ENCODE measurements around the gene PAM.
"Not testable (repeated sequence)": the region's sequence is repeated elsewhere in the genome, so short reads cannot be mapped to it uniquely, and the experiment has no call there.

The PAM gene

DNA sequence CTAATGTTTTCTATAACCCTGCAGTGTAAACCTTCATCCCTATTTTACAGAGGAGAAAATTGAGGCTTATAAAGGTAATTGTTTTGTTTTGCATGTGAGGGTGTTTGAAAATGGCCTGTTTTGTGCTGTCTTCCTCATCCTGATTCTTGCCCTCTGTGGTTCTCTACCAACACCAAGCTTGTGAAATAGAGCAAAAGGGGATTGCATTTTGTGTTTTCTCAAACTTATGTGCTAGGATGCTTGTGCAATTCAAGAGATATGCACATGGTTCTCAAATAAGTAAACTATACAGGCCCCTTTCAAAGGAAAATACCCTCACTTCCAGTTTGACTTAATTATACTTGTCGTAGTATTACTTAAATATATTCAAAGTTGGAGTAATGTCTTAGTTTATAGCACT lies 17.2 kb downstream of the PAM start:
- no peak overlapping the region for H3K4me3 ChIP-seq (ENCODE audit: low read depth, low read length)
- DNase-seq (ENCODE audit: low read depth) = peak; percentile 31

DNA sequence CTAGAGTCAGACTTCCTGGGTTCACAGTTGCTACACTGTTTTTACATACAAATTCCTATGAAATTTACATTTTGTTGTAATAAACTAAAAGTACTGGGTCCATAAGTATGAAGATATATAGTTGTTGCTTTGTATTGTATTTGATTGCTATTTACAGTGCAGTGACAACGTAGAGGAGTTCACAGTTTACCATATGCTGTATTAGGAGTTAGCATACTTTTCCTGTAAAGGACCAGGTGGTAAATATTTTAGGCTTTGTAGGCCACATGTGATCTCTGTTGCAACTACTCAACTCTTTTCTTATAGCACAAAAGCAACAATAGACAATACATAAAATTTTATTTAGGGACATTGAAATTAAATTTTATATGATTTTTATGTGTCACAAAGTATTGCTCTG lies 18.0 kb downstream of the PAM start:
- DNase-seq (ENCODE audit: low read depth) = no peak
- no peak overlapping the region for H3K4me3 ChIP-seq (ENCODE audit: low read depth, low read length)

DNA sequence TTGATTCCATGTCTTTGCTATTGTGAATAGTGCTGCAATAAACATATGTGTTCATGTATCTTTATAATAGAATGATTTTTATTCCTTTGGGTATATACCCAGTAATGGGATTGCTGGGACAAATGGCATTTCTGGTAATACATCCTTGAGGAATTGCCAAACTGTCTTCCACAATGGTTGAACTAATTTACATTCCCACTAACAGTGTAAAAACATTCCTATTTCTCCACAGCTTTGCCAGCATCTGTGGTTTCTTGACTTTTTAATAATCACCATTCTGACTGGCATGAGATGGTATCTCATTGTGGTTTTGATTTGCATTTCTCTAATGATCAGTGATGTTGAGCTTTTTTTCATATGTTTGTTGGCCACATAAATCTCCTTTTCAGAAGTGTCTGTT lies 20.7 kb downstream of the PAM start:
- not testable (repeated sequence) for H3K4me3 ChIP-seq (ENCODE audit: low read depth, low read length); DNase-seq (ENCODE audit: low read depth)

DNA sequence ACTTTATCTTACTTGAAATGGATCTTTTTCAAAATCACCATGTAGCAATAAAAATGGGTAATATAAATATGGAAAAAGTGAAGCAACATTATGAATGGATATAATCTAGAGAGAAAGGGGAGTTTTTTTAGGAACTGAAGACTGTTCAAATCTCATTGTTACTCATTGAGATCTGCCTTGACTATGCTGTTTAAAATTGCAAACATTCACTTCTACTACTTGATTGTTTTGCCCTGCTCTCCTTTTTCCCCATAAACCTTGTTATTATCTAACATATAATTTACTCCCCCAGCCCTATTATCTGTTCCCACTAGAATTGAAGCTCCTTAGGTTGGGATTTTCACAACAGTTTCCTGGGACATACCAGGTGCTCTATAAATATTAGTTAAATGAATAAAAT lies 22.0 kb downstream of the PAM start:
- H3K4me3 ChIP-seq (ENCODE audit: low read depth, low read length) = no peak overlapping the region
- DNase-seq (ENCODE audit: low read depth) = no peak

- H3K4me3 ChIP-seq (ENCODE audit: low read depth, low read length) = no peak overlapping the region
- peak; percentile 41 for DNase-seq (ENCODE audit: low read depth)
These were observed 23.4 kb downstream of the PAM start for GRCh38 chr5:102778478-102778877.

DNA sequence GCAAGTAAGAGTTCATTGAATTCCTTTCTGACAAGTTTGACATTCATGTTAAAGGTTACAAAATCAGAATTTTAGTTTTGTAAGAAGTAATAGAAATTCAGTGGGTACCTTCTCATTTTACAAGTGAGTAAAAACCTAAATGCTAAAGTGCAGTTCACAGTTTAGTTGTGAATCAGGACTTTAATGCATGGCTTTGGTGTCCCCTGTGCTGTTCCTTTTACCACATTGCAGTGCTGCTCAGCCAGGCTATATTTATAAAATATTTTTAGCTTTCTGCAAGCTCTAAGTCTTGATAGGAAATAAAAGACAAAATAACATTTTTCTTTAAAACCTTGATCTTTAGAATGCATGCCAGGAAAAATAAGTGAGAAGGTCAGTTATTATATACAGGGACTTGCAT lies 26.3 kb downstream of the PAM start:
- no peak for DNase-seq (ENCODE audit: low read depth)
- H3K4me3 ChIP-seq (ENCODE audit: low read depth, low read length) = no peak overlapping the region

GRCh38 chr5:102781786-102782185 lies 26.7 kb downstream of the PAM start:
- H3K4me3 ChIP-seq (ENCODE audit: low read depth, low read length) = no peak overlapping the region
- DNase-seq (ENCODE audit: low read depth) = no peak

DNA sequence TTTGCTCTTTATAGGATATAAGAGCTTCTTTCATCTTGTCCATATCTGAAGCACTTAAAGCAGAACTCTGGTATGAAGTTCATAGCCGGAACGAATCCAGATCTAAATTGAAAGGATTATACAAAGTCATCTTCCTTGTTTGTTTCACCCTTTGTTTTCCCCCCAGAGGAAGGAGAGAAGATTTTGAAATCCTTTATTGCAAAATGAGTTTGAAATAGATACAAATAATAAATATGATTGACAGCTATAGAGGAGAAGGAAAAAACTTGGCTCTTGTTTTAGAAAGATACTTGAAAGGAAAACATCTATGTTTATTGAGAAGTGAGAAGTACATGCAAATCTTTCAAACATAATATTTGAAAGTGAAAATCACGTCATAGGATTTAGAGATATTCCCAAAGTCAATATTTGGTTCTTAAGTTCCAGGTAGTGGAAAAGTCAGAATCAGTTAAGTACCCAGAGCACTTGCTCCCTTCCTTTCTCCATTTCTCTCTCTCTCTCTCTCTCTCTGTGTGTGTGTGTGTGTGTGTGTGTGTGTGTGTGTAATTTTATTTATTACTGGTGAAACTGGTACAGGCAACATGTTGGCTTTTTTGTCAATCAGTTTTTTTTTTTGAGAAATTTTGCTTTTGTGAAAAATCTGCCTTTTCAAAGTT lies 27.2 kb downstream of the PAM start:
- DNase-seq (ENCODE audit: low read depth) = no peak
- no peak overlapping the region for H3K4me3 ChIP-seq (ENCODE audit: low read depth, low read length)

GRCh38 chr5:102787134-102787533 lies 32.0 kb downstream of the PAM start:
- no peak for DNase-seq (ENCODE audit: low read depth)

DNA sequence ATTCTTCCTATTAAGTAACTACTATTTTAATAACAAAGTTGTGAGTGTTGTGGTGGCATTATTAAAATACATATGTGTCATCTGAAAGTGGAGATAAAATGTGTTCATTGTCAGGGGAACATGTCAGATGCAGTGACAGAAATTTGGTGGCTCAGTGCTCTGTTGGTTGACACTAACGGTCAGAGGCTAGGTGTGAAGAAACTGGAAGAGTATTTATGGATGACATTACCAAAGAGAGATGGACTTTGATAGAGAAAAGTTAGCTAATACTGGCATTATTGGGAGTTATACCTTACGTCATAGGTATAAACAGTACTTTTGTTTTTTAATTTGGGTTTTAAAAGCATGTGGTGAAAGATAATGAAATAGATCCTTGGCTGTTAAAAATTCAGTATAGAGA lies 33.7 kb downstream of the PAM start:
- no peak overlapping the region for H3K4me3 ChIP-seq (ENCODE audit: low read depth, low read length)
- no peak for DNase-seq (ENCODE audit: low read depth)

More at GRCh38 chr5:102787134-102787533, 32.0 kb downstream of the PAM start:
- H3K4me3 ChIP-seq (ENCODE audit: low read depth, low read length) = no peak overlapping the region

DNA sequence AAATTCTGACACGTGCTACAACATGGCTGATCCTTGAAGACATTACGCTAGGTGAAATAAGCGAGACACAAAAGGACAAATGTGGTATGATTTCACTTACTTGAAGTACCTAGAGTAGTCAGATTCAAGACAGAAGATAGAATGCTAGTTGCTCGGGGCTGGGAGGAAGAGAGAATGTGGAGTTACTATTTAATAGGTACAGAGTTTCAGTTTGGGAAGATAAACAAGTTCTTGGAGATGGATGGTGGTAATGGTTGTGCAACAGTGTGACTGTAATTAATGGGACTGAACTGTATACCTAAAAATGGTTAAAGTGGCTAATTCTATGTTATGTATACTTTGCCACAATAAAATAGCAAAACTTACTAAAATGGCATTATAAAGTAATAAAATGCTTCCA lies 34.4 kb downstream of the PAM start:
- H3K4me3 ChIP-seq (ENCODE audit: low read depth, low read length) = no peak overlapping the region
- DNase-seq (ENCODE audit: low read depth) = no peak

DNA sequence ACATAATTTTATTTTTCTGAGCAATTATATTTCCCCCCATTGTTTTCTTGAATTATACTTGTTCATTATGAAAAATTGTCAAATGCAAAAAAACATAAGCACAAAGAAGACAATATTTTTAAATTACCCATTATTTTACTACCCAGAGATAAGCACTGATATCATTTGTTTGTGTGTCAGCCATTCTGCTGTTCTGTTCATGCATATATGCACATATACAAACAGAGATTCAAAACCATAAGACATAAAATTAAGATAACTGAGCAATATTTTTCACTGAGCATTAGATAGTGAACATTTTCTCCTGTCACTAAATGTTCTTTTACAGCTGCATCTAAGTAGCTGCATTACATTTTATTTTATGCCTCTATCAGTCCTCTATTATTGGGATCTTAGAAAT lies 35.6 kb downstream of the PAM start:
- no peak for DNase-seq (ENCODE audit: low read depth)
- no peak overlapping the region for H3K4me3 ChIP-seq (ENCODE audit: low read depth, low read length)

- no peak overlapping the region for H3K4me3 ChIP-seq (ENCODE audit: low read depth, low read length)
- no peak for DNase-seq (ENCODE audit: low read depth)
These were observed 37.6 kb downstream of the PAM start for GRCh38 chr5:102792705-102793104.

DNA sequence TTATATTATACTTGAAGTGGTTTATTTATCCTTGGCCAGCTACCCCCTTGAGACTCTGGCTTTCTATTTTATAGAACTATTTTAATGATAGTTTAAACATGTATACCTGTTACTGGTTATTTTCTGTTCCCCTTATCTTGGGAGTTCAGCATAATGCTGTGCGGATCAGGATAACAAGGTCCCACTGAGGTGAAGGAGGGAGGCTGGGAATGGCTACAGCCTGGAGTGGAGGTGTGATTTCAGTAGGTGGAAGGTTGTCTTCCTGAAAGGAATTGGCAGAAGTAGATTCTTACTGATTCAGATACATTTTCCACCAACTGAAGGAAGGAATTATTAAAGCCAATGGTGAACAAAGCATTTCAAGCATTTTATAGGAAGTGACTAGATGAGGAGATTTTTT lies 38.9 kb downstream of the PAM start:
- DNase-seq (ENCODE audit: low read depth) = no peak
- no peak overlapping the region for H3K4me3 ChIP-seq (ENCODE audit: low read depth, low read length)

GRCh38 chr5:102794677-102795331 lies 39.7 kb downstream of the PAM start:
- DNase-seq (ENCODE audit: low read depth) = no peak
- H3K4me3 ChIP-seq (ENCODE audit: low read depth, low read length) = no peak overlapping the region

DNA sequence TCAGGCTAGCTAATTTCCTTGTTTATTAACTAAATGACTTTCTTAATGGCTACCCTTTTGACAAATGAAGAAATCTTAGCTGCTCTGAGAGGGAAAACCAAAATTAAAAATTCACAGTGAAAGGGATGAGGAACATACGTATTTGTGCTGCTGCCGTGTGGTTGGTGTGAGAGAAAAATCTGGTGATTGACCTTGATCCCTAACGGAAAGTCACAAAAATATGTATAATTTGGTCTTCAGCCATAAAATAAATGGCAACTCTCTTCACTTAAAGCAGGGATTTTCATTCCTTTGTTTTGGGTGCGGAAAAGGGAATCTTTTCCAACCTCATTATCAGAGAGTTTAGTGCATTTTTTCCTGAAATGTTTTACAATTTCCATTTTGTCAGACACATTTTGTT lies 40.4 kb downstream of the PAM start:
- H3K4me3 ChIP-seq (ENCODE audit: low read depth, low read length) = no peak overlapping the region
- no peak for DNase-seq (ENCODE audit: low read depth)

DNA sequence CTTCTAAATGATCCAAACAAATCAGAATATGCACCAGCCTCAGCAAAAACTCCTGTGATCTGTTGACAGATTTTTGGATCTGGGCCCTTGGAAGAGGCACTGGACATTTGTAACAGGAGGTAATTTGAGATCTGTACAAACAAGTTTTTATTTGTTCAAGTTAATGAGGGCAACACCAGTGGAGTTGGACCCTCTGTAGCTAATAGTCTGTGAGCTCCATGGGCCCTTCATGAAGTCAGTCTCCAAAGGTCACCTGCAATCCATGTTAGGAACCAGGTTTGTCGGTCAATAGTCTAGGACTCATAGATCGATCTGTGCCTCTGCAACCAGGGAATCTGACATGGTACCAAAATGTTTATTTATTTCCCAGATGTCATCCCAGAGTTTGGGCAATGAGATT lies 40.9 kb downstream of the PAM start:
- no peak for DNase-seq (ENCODE audit: low read depth)
- no peak overlapping the region for H3K4me3 ChIP-seq (ENCODE audit: low read depth, low read length)

GRCh38 chr5:102796498-102796897 lies 41.4 kb downstream of the PAM start:
- no peak overlapping the region for H3K4me3 ChIP-seq (ENCODE audit: low read depth, low read length)
- DNase-seq (ENCODE audit: low read depth) = no peak

DNA sequence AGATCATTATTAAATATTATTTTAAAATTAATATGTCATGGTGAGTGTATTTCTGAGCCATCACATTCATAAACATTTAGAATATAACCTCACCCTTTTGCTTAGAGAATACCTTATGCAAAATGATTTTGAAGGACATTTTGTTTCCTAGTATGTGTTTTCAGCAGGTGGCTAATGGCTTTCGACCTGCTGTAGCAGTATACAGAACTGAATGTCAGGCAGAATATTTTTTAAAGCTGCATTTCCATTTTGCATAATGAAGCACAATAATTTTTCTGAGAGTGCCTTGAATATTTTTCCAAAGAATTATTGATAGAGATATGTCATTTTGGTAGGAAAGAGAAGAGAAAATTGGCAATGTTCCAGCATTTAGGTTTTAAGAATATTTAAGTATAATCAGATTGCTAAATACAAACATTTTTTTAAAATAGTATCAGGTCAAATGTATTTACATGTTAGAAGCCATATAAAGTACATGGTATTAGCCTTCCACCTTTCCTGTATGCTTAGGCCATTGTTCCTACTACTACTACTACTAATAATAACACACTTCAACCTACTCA lies 42.3 kb downstream of the PAM start:
- DNase-seq (ENCODE audit: low read depth) = no peak
- H3K4me3 ChIP-seq (ENCODE audit: low read depth, low read length) = no peak overlapping the region

DNA sequence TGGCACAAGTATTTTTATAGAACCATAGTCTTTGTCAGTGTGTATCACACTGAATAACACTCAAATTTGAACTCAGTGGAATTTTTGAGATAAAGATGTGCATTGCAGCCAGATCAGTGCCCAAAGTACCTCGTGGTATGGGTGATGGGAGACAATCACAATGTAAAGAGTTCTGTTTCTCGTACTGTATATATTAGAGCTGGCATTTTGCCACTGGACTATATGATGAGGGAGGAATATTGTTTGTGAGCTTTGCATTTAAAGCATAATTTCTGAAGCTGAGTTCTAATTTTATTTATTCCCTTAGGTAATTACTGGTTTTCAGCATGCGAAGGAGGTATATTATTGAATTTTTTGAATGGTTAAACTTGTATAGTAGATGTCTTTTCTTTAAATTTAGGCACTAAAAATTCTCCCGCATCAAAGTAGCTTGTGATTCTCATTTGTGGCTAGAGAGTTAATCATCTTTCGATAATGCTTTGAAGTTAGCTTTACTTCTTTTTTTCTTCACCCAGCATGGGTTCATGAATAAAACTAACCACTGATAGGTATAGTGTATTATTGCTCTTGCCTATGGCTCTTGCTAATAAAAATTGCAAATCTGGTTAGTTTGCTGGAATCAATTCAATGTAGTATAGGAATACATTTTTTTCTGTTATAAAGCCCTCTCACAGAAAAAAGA lies 43.1 kb downstream of the PAM start:
- H3K4me3 ChIP-seq (ENCODE audit: low read depth, low read length) = no peak overlapping the region
- no peak for DNase-seq (ENCODE audit: low read depth)

DNA sequence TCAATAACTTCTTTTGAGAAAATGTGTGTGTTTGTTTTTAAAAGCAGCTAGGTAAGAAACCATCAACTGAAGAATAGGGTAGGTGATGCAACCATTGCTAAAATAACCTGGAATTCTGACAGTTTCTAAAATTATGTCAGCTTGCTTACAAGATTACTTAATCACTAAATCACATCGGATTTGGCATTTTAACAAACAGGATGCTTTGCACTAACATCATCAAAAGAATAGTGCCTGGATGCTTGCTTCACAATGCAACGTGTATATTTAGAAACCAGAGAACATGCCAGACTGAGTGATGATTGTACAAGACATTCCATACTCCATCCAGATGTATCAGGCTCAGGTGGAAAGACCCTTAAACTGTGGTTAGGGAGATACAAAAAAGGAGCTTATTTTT lies 43.9 kb downstream of the PAM start:
- no peak for DNase-seq (ENCODE audit: low read depth)
- no peak overlapping the region for H3K4me3 ChIP-seq (ENCODE audit: low read depth, low read length)

All from skeletal muscle cell (primary cell).